SK-N-MC (cell line): ENCODE measurements around the gene ZNFX1.
A peak's percentile ranks its signal among the peaks of the same experiment; 100 is the strongest.

Source experiments
- DNase-seq: peaks from one replicate; pipeline ENCODE4 v3.0.0-alpha.2; 2011; ENCODE audit warnings: low read depth, low spot score
- H3K27ac ChIP-seq: fragments of 200-600 bp; sonication (generic); 2 replicates; pipeline ENCODE4 v1.5.1; 2016; ENCODE audit warnings: mixed run types
- H3K36me3 ChIP-seq: fragments of 200-600 bp; sonication (generic); 2 replicates; pipeline ENCODE4 v1.6.1; 2017; ENCODE audit warnings: antibody characterized with exemption, low read length, mixed read lengths; ENCODE audit not compliant: insufficient read depth
- H3K4me3 ChIP-seq: fragments of 200-600 bp; sonication (generic); 2 replicates; pipeline ENCODE4 v1.5.1; 2016
- H3K9ac ChIP-seq: fragments of 200-600 bp; sonication (generic); 2 replicates; pipeline ENCODE4 v1.8.0; 2017; ENCODE audit warnings: mixed run types, mixed read lengths; ENCODE audit not compliant: insufficient read length
- H3K9me3 ChIP-seq: fragments of 200-600 bp; sonication (generic); 2 replicates; pipeline ENCODE4 v1.6.1; 2017; ENCODE audit warnings: low read depth, mild to moderate bottlenecking, antibody characterized with exemption, low read length, moderate library complexity, mixed read lengths
- EZH2 ChIP-seq: fragments of 200-600 bp; sonication (generic); IDR thresholded peaks from one replicate; pipeline ENCODE4 v1.6.1; 2017; ENCODE audit warnings: antibody characterized with exemption
- FOXP2 ChIP-seq: optimal IDR thresholded peaks from 2 replicates; pipeline ENCODE3; 2011; ENCODE audit warnings: mild to moderate bottlenecking, moderate library complexity; ENCODE audit not compliant: insufficient read depth; ENCODE audit errors: extremely low read length, control extremely low read depth
- POLR2AphosphoS5 ChIP-seq: IDR thresholded peaks from 2 replicates; pipeline ENCODE4 v1.6.1; 2012; ENCODE audit warnings: mild to moderate bottlenecking, low read depth, low read length, borderline replicate concordance

The ZNFX1 gene

GRCh38 chr20:49252556-49253350 is 25.1 kb downstream of the ZNFX1 start:
- Histone ChIP-seq H3K9me3 (no peaks in the 10 kb centered on the region), H3K27ac (no peak overlapping the region), H3K9ac (no peak overlapping the region), H3K4me3 (no peak overlapping the region), H3K36me3 (peaks cover 84% of the 10 kb centered on the region)
- no peak for DNase-seq
- TF ChIP-seq FOXP2 (no peak), EZH2 (no peak), POLR2AphosphoS5 (no peak)

- no peaks in the 10 kb centered on the region for H3K9me3 ChIP-seq
- no peak overlapping the region for H3K4me3 ChIP-seq
- H3K36me3 ChIP-seq = peaks cover 85% of the 10 kb centered on the region
- no peak for TF ChIP-seq FOXP2
- TF ChIP-seq POLR2AphosphoS5 = no peak
- no peak for TF ChIP-seq EZH2
- DNase-seq = no peak
- H3K27ac ChIP-seq = no peak overlapping the region
- H3K9ac ChIP-seq = no peak overlapping the region
Observed at GRCh38 chr20:49248879-49249665, 28.8 kb downstream of the ZNFX1 start.

- H3K9me3 ChIP-seq = no peaks in the 10 kb centered on the region
- no peak for DNase-seq
- H3K4me3 ChIP-seq = no peak overlapping the region
- no peak overlapping the region for H3K27ac ChIP-seq
- no peak overlapping the region for H3K9ac ChIP-seq
- H3K36me3 ChIP-seq = peaks cover 86% of the 10 kb centered on the region
- TF ChIP-seq POLR2AphosphoS5 (no peak; the same call in 1 of the 2 replicates), FOXP2 (no peak), EZH2 (no peak)
Observed at GRCh38 chr20:49248301-49248700, 29.6 kb downstream of the ZNFX1 start.

GRCh38 chr20:49247792-49248191 is 30.1 kb downstream of the ZNFX1 start:
- Histone ChIP-seq H3K9ac (no peak overlapping the region), H3K4me3 (no peak overlapping the region), H3K9me3 (no peaks in the 10 kb centered on the region), H3K36me3 (peaks cover 86% of the 10 kb centered on the region), H3K27ac (0 out of 2 replicates have a peak overlapping the region, but pooled peaks have one; percentile 3)
- no peak for DNase-seq
- TF ChIP-seq POLR2AphosphoS5 (no peak), EZH2 (no peak), FOXP2 (no peak)

GRCh38 chr20:49247169-49247723 is 30.6 kb downstream of the ZNFX1 start:
- Histone ChIP-seq H3K4me3 (no peak overlapping the region), H3K9ac (no peak overlapping the region), H3K27ac (0 out of 2 replicates have a peak overlapping the region, but pooled peaks have one; percentile 3), H3K36me3 (peaks cover 88% of the 10 kb centered on the region), H3K9me3 (no peaks in the 10 kb centered on the region)
- no peak for DNase-seq
- TF ChIP-seq EZH2 = no peak
- no peak for TF ChIP-seq FOXP2
- no peak for TF ChIP-seq POLR2AphosphoS5

- TF ChIP-seq POLR2AphosphoS5 (no peak; the same call in 1 of the 2 replicates), EZH2 (no peak), FOXP2 (no peak)
- DNase-seq = peak; percentile 14
- no peak overlapping the region for H3K9ac ChIP-seq
- peaks cover 87% of the 10 kb centered on the region for H3K36me3 ChIP-seq
- H3K27ac ChIP-seq = no peak overlapping the region
- H3K9me3 ChIP-seq = no peaks in the 10 kb centered on the region
- H3K4me3 ChIP-seq = no peak overlapping the region
Observed at GRCh38 chr20:49245921-49246740, 31.7 kb downstream of the ZNFX1 start.

GRCh38 chr20:49237531-49237930 is 40.3 kb downstream of the ZNFX1 start:
- H3K36me3 ChIP-seq = peaks cover 70% of the 10 kb centered on the region
- H3K27ac ChIP-seq = no peak overlapping the region
- no peak overlapping the region for H3K4me3 ChIP-seq
- DNase-seq = no peak
- H3K9ac ChIP-seq = no peak overlapping the region
- H3K9me3 ChIP-seq = no peaks in the 10 kb centered on the region
- TF ChIP-seq EZH2 (no peak), FOXP2 (no peak), POLR2AphosphoS5 (no peak)
